Muscle of leg (tissue), 11 donors: ENCODE results near the gene ATP8B1. TPM values are rescaled to one million over a fixed set of nuclear protein-coding genes. Genes with fewer than 3 reads are reported as not detected.

Experiments used
- DNase-seq: peaks from one replicate; pipeline ENCODE4 v3.0.0; 2013
- H3K27ac ChIP-seq: one replicate; pipeline ENCODE4 v1.5.1; 2013; ENCODE audit warnings: mild to moderate bottlenecking, low read length, control low read depth
- H3K27me3 ChIP-seq: one replicate; pipeline ENCODE4 v1.6.1; 2013; ENCODE audit warnings: low read length; ENCODE audit not compliant: control insufficient read depth, insufficient read depth
- H3K36me3 ChIP-seq: one replicate; pipeline ENCODE4 v1.6.1; 2013; ENCODE audit warnings: low read length; ENCODE audit not compliant: control insufficient read depth, insufficient read depth
- H3K4me1 ChIP-seq: one replicate; pipeline ENCODE4 v1.6.1; 2013; ENCODE audit warnings: low read length; ENCODE audit not compliant: control insufficient read depth, insufficient read depth
- H3K4me3 ChIP-seq: one replicate; pipeline ENCODE4 v1.5.1; 2013; ENCODE audit warnings: low read length, control low read depth
- H3K9me3 ChIP-seq: replicated peaks from 2 replicates; pipeline ENCODE4 v1.6.1; 2013; ENCODE audit warnings: low read depth, low read length; ENCODE audit not compliant: control insufficient read depth
- WGBS: methylation state at CpG from one replicate; pipeline ENCODE4 v1.1.5; 2013; ENCODE audit warnings: missing lambda C conversion rate; ENCODE audit not compliant: insufficient coverage; 5-methylcytosine and 5-hydroxymethylcytosine counted together
- polyA plus RNA-seq, 8 donors: library from polyadenylated mRNA; unstranded; fragments of 120-200 nt; gene quantifications; one replicate each; pipeline versions ENCODE4 v1.2.1 to v1.2.3, GENCODE V29; 2013; ENCODE audit warnings: inconsistent platforms in 1 of 8, low replicate concordance in 1 of 8; ENCODE audit not compliant: insufficient read length in 8 of 8, insufficient read depth in 1 of 8
- total RNA-seq: library from RNA; stranded (reverse); fragments of 120-200 nt; gene quantifications from one replicate; pipeline ENCODE4 v1.2.4, GENCODE V29; 2013

The ATP8B1 gene
- total and polyA plus RNA-seq, 9 donors = 2.8 to 5.7 (median 4.3) TPM

DNA sequence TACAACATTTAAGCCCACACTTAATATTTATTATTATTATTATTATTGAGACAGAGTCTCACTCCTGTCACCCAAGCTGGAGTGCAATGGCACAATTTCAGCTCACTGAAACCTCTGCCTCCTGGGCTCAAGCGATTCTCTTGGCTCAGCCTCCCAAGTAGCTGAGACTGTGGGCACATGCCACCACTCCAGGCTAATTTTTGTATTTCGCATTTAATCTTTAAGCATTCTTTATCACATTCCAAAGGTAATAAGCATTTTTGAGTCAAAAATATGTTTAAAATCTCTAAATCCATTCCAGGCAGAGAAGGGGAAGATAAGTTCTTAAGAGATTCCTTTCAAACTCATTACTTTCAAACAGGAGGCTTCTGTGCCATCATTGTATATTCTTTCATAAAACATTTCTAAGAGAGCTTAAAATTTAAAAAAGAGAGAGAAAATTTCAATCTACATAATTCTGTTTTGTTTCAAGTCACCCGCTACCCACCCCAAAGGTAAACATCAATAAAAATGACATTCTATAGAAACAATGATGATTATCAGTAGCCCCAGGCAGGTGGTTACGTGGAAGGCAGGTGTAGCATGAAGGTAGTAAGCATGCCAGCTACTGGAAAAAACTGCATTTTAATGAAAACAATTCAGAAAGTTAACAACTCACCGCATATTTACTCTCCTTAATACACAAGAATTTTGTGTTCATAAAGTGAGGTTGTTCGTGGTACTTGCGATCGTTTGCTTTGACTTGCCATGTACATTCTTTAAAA, 97.1 kb downstream of the ATP8B1 start:
- H3K27ac ChIP-seq = no peak overlapping the region
- H3K27me3 ChIP-seq = no peaks in the 10 kb centered on the region
- no peaks in the 10 kb centered on the region for H3K36me3 ChIP-seq
- H3K9me3 ChIP-seq = no peaks in the 10 kb centered on the region
- 89% methylated on average over 1 of the region's 8 CpGs for WGBS
- H3K4me3 ChIP-seq = no peak overlapping the region
- H3K4me1 ChIP-seq = no peaks in the 10 kb centered on the region
- no peak for DNase-seq

DNA sequence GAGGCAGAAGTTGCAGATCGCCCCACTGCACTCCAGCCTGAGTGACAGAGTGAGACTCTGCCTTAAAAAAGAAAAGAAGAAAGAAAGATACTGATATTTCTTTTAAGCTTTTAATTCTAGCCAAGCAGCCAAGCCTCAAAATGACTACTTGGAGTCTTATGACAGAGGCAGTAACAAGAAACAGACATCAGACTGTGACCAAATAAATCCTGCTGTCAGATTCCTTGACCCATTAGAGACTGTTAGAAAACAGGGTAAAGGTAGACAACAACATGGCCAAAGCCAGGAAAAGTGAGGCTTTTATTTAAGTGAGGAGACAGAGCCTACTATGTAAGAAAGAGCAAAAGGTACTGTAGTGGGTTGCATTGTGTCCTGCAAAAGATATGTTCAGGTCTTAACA, 98.1 kb downstream of the ATP8B1 start:
- DNase-seq = no peak
- no peak overlapping the region for H3K27ac ChIP-seq
- no peak overlapping the region for H3K4me3 ChIP-seq
- 100% methylated on average over 1 of the region's 1 CpG for WGBS
- H3K36me3 ChIP-seq = no peaks in the 10 kb centered on the region
- no peaks in the 10 kb centered on the region for H3K4me1 ChIP-seq
- no peaks in the 10 kb centered on the region for H3K27me3 ChIP-seq
- no peaks in the 10 kb centered on the region for H3K9me3 ChIP-seq

DNA sequence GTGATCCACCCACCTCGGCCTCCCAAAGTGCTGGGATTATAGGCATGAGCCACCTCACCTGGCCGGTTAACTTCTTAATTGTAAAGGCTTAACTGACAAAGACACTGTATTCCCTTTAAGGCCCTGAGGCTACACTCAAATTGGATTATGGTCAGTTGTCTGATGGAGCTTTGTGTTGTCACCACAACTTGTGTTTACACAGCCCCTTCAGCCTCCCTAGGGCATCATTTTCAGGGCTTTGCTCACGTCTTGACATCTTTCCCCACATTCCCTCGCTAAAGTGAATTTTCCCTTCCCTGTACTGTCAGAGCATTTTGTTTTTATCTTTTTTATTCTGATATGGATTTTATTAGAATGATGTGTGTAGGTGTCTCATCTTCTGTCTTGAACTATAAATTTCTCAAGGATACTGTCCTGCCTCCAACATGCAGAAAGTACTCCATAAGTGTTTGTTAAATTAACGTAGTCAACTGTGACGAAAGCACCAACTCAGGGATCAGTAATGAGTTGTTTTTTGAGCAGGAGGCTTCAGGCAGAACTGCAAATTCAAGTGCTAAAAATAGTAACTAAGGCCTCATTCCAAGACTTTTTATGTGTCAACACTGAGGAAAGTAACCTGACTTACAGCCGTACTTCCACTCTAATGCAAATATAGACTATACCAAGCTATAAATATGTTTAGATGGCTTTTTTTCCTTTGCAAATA, 104.4 kb downstream of the ATP8B1 start:
- no peaks in the 10 kb centered on the region for H3K36me3 ChIP-seq
- no peaks in the 10 kb centered on the region for H3K27me3 ChIP-seq
- no peak overlapping the region for H3K27ac ChIP-seq
- no peaks in the 10 kb centered on the region for H3K9me3 ChIP-seq
- no peak overlapping the region for H3K4me3 ChIP-seq
- peak; percentile 74 for DNase-seq
- no CpG with 5 or more reads among the region's 7 CpGs for WGBS
- no peaks in the 10 kb centered on the region for H3K4me1 ChIP-seq

DNA sequence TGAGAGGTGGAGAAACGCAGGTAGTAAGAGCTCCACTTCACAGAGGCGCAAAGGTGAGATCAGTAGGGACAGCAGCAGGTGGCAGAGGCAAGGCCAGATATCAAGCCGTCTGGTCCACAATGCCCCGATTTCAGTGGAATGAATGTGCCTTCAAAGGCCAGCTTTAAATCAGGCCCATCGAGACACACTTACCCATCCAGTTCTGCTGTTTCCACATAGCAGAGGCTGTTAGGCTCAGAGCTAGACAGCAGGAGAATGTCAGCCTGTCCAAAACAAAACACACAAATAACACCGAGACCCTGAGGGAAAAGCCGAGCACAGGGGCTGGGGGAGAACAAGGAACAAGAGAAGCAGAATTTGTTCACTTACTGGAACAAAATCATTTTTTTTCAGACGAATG, 105.7 kb downstream of the ATP8B1 start:
- Histone ChIP-seq H3K4me1 (no peaks in the 10 kb centered on the region), H3K36me3 (no peaks in the 10 kb centered on the region), H3K9me3 (no peaks in the 10 kb centered on the region), H3K27me3 (no peaks in the 10 kb centered on the region), H3K4me3 (no peak overlapping the region), H3K27ac (no peak overlapping the region)
- DNase-seq = peak; percentile 65
- WGBS = 64% methylated on average over 3 of the region's 8 CpGs

DNA sequence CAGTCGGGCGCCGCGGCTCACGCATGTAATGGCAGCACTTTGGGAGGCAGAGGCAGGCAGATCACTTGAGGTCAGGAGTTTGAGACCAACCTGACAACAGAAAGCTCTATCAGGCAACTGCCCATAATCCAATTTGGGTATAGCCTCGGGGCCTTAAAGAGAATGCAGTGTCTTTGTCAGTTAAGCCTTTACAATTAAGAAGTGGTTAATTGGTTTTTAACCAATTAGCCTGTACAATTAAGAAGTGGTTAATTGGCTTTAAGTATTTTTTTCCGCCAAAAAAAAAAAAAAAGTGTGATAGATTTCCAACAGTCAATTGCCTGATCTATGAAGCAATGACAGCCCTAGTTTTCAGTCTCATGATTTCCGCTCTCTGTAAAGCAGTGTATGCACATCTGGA, 106.8 kb downstream of the ATP8B1 start:
- Histone ChIP-seq H3K27me3 (no peaks in the 10 kb centered on the region), H3K36me3 (no peaks in the 10 kb centered on the region), H3K9me3 (no peaks in the 10 kb centered on the region), H3K4me3 (no peak overlapping the region), H3K27ac (no peak overlapping the region), H3K4me1 (no peaks in the 10 kb centered on the region)
- 87% methylated on average over 7 of the region's 8 CpGs for WGBS
- no peak for DNase-seq

- H3K4me1 ChIP-seq = no peaks in the 10 kb centered on the region
- DNase-seq = no peak
- WGBS = no CpG with 5 or more reads among the region's 3 CpGs
- no peaks in the 10 kb centered on the region for H3K27me3 ChIP-seq
- H3K9me3 ChIP-seq = peaks cover 7% of the 10 kb centered on the region
- H3K4me3 ChIP-seq = no peak overlapping the region
- no peaks in the 10 kb centered on the region for H3K36me3 ChIP-seq
- no peak overlapping the region for H3K27ac ChIP-seq
Observed at GRCh38 chr18:57691363-57691762, 111.8 kb downstream of the ATP8B1 start.

- WGBS = 79% methylated on average over 5 of the region's 8 CpGs
- H3K4me1 ChIP-seq = no peaks in the 10 kb centered on the region
- H3K9me3 ChIP-seq = peaks cover 7% of the 10 kb centered on the region
- no peak for DNase-seq
- H3K27ac ChIP-seq = no peak overlapping the region
- no peaks in the 10 kb centered on the region for H3K27me3 ChIP-seq
- no peaks in the 10 kb centered on the region for H3K36me3 ChIP-seq
- H3K4me3 ChIP-seq = no peak overlapping the region
Observed at GRCh38 chr18:57687970-57688369, 115.1 kb downstream of the ATP8B1 start.

- Histone ChIP-seq H3K27me3 (no peaks in the 10 kb centered on the region), H3K27ac (no peak overlapping the region), H3K9me3 (no peaks in the 10 kb centered on the region), H3K36me3 (no peaks in the 10 kb centered on the region), H3K4me1 (no peaks in the 10 kb centered on the region), H3K4me3 (no peak overlapping the region)
- DNase-seq = no peak
Observed at GRCh38 chr18:57683470-57683869, 119.6 kb downstream of the ATP8B1 start.

DNA sequence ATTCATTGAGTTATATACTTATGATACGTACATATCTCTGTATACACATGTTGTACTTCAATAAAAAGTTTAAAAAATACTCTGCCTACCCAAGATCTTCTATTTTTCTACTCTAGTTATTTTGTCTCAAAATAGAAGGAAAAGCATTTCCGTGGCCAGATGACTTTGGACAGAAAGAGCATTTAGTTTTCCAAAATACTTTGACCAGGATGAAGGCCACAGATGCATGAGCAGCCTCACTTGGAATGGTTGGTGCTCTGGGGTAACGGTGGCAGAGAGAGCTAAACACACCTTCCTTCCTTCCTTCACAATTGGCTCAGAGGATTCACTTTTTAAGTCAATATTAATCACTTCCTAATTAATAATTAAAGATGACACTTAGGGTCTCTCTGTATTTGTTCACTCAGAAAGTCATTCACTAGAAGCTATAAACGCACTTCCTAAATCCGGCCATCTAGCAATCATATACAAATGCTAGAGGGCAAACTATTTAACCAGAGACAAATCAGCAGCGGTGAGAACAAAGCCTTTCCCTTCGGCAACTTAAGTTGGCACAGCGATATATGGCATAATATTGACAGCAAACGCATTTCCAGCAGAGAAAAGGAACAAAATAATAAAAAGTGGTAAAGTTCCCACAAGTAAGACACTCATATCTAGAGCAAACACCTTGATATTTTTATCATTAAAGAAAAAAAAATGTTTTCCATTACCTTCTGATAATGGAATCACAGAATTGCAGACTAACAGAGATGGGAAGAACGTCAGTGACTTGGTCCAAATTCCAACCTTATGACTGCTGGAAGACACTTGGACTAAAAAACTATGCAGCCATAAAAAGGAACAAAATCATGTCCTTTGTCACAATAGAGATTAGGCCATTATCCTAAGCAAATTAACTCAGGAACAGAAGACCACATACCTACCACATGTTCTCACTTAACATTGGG, 125.6 kb downstream of the ATP8B1 start:
- Histone ChIP-seq H3K36me3 (peaks cover 3% of the 10 kb centered on the region), H3K27me3 (no peaks in the 10 kb centered on the region), H3K27ac (no peak overlapping the region), H3K4me3 (no peak overlapping the region), H3K4me1 (no peaks in the 10 kb centered on the region), H3K9me3 (peaks cover 3% of the 10 kb centered on the region)
- DNase-seq = peak; percentile 54
- 80% methylated on average over 1 of the region's 10 CpGs for WGBS

DNA sequence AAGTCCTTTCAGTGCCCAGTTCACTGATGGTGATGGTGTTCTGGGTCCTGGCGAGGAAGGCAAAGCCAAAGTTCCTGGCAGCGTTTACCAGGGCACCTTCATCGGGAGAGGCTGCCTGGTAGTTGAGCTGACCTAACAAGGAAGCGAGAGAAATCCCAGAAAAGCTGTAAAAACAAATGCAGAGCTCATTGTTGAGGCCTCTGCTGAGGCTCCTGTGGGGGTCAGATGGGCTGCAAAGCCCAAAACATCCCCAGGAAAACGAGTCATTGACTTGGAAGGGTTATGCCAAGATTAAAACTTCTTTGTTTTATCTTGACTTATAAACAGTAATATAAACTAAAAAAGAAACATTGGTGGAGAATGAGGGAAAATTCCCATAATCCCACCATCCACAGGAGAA, 128.2 kb downstream of the ATP8B1 start:
- H3K9me3 ChIP-seq = peaks cover 3% of the 10 kb centered on the region

More for the DNA sequence above, 128.2 kb downstream of the ATP8B1 start:
- Histone ChIP-seq H3K4me1 (no peaks in the 10 kb centered on the region), H3K36me3 (peaks cover 6% of the 10 kb centered on the region), H3K27ac (no peak overlapping the region), H3K4me3 (no peak overlapping the region), H3K27me3 (no peaks in the 10 kb centered on the region)
- no peak for DNase-seq
- 87% methylated on average over 4 of the region's 5 CpGs for WGBS
